Kidney epithelial cell (primary cell): Measurements from ENCODE around the gene AGAP3. TPM values are rescaled to one million over a fixed set of nuclear protein-coding genes. Genes with fewer than 3 reads are reported as not detected.
A peak's percentile ranks its signal among the peaks of the same experiment; 100 is the strongest.

Experiments
- DNase-seq: peaks from one replicate; pipeline ENCODE4 v3.0.0-alpha.2; 2010; ENCODE audit warnings: low read depth
- H3K27me3 ChIP-seq: 2 replicates; pipeline ENCODE4 v1.6.0; 2011; ENCODE audit warnings: low read length; ENCODE audit not compliant: control insufficient read depth, insufficient read depth
- H3K36me3 ChIP-seq: 2 replicates; pipeline ENCODE4 v1.5.1; 2011; ENCODE audit warnings: low read length; ENCODE audit not compliant: control insufficient read depth, insufficient read depth
- H3K4me3 ChIP-seq: 2 replicates; pipeline ENCODE4 v1.5.1; 2011; ENCODE audit warnings: low read depth, mild to moderate bottlenecking, control low read depth, low read length
- total RNA-seq: library from RNA; depleted of rRNA; stranded (reverse); fragments of >200 nt; gene quantifications from 2 replicates; pipeline ENCODE4 v1.2.3, GENCODE V29; 2015
- TF ChIP-seq, protein P1 (sequence below): IDR thresholded peaks from 2 replicates; pipeline ENCODE4 v1.5.1; 2011; ENCODE audit warnings: mild to moderate bottlenecking, moderate library complexity, low read length, control low read depth, inconsistent platforms; ENCODE audit not compliant: insufficient read depth, poor library complexity, severe bottlenecking

AGAP3 gene
- total RNA-seq, 1 donor from 2014 or later, result 77.4 TPM

GRCh38 chr7:151104411-151105235, 18.3 kb downstream of the AGAP3 start:
- TF ChIP-seq, protein P1, sequence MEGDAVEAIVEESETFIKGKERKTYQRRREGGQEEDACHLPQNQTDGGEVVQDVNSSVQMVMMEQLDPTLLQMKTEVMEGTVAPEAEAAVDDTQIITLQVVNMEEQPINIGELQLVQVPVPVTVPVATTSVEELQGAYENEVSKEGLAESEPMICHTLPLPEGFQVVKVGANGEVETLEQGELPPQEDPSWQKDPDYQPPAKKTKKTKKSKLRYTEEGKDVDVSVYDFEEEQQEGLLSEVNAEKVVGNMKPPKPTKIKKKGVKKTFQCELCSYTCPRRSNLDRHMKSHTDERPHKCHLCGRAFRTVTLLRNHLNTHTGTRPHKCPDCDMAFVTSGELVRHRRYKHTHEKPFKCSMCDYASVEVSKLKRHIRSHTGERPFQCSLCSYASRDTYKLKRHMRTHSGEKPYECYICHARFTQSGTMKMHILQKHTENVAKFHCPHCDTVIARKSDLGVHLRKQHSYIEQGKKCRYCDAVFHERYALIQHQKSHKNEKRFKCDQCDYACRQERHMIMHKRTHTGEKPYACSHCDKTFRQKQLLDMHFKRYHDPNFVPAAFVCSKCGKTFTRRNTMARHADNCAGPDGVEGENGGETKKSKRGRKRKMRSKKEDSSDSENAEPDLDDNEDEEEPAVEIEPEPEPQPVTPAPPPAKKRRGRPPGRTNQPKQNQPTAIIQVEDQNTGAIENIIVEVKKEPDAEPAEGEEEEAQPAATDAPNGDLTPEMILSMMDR, result no peak

GRCh38 chr7:151107882-151108281, 21.6 kb downstream of the AGAP3 start:
- no peak for DNase-seq
- H3K27me3 ChIP-seq, result no peaks in the 10 kb centered on the region
- H3K36me3 ChIP-seq, result no peaks in the 10 kb centered on the region
- TF ChIP-seq, protein P1, result no peak
- H3K4me3 ChIP-seq, result no peak overlapping the region

More at GRCh38 chr7:151104411-151105235, 18.3 kb downstream of the AGAP3 start:
- H3K36me3 ChIP-seq, result no peaks in the 10 kb centered on the region
- H3K27me3 ChIP-seq, result no peaks in the 10 kb centered on the region
- no peak overlapping the region for H3K4me3 ChIP-seq
- DNase-seq, result no peak

- Histone ChIP-seq H3K4me3 (no peak overlapping the region), H3K36me3 (no peaks in the 10 kb centered on the region), H3K27me3 (no peaks in the 10 kb centered on the region)
- no peak for DNase-seq
- TF ChIP-seq, protein P1, result no peak
Observed at GRCh38 chr7:151109094-151110048, 23.1 kb downstream of the AGAP3 start.

DNA sequence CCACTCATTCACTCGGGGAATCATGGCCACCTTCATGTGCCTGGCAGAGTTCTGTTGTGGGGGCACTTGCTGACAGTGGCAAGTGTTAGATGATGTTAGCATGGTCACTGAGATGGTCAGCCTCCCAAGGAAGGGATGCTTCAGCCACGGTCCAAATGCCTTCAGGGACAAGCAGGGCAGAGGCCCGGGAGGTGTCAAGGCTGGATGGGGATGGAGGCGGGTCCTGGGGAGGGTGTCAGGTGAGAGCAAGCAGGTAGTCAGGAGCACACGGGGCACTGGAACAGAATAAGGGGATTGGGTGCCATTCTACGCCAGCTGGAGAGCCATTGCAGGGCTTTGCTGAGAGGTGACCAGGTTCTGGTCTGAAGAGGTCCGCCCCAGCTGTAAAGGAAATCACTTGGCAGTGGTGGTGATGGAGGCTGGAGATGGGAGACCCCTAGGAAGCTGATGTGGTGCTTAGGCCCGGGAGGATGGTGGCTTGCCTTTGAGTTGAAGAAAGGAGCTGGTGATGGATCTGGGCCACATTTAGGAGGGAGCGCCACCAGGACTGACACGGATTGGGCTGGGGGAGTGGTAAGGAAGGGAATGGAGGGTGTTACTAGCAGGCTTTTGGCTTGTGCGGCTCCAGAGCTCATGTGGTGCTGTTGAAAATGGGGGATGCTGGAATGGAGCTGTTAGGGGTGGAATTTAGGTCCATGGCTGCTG, 24.1 kb downstream of the AGAP3 start:
- TF ChIP-seq, protein P1, result no peak
- no peaks in the 10 kb centered on the region for H3K27me3 ChIP-seq
- no peaks in the 10 kb centered on the region for H3K36me3 ChIP-seq
- H3K4me3 ChIP-seq, result no peak overlapping the region
- DNase-seq, result no peak

DNA sequence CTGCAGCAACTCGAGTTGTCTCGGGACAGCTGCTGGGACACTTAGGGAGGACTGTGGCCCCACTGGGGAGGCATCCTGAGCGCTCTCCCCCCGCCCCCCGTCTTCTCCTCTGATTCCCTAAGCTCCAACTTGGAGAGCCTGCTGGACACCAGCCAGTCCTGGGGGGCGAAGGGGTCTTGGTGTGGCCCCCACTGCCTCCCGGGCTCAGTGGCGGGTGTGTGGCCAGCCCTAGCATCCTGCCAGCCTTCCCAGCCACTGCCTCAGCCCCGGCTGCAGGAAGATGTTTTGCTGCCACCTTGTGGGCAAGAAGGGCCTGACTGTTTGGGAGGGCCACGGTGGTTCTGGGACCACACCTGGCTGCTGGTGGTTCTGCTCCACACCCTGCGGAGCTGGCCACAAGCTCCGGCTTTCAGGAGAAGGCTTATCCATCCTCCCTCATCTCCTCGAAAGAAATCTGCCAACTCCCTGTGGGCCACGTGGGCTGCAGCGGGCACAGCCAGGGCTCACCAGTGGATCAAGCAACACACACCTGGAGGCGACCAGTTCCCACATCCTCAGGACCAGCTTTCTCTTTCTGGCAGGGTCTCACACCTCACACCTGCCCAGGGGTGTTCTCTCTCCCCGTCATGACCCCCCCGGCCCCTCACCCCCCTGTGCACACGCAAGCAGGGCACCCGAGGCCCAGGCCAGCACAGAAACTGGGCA, 24.8 kb downstream of the AGAP3 start:
- H3K4me3 ChIP-seq, result no peak overlapping the region
- no peaks in the 10 kb centered on the region for H3K36me3 ChIP-seq
- no peaks in the 10 kb centered on the region for H3K27me3 ChIP-seq
- TF ChIP-seq, protein P1, result peak; percentile 84
- no peak for DNase-seq
